Ramos (cell line): ENCODE data around the gene ZNF880.
"Not testable (repeated sequence)": the region's sequence is repeated elsewhere in the genome, so short reads cannot be mapped to it uniquely, and the experiment has no call there.

Experiments used
- in situ Hi-C: fragments of 300-500 bp; cut with MboI; formaldehyde crosslinking; loops from one replicate; pipeline ENCODE4 v1.14.3; 2022; ENCODE audit warnings: low sequenced_read_pairs; ENCODE audit not compliant: unreplicated experiment

The ZNF880 gene

GRCh38 chr19:52369559-52370340 is at the start of gene ZNF880:
ZNF880 (plus strand) TSS chr19:52369923; CDS start chr19:52369966, 43 bp downstream.
- in situ Hi-C loops, result no loop called here

- in situ Hi-C loops, result no loop called here
These were observed 47.3 kb upstream of the ZNF880 start for GRCh38 chr19:52322429-52322828.

- in situ Hi-C loops, result no loop called here
These were observed 38.0 kb upstream of the ZNF880 start for GRCh38 chr19:52331757-52332156.

GRCh38 chr19:52335768-52336116 is 34.0 kb upstream of the ZNF880 start:
- in situ Hi-C loops, result no loop called here

GRCh38 chr19:52336117-52336790 is 33.5 kb upstream of the ZNF880 start, which contains the start of gene ZNF610:
ZNF610 (plus strand) TSS chr19:52336243; CDS start chr19:52349173, 12,930 bp downstream.
- in situ Hi-C loops, result no loop called here

GRCh38 chr19:52336791-52337381 is 32.8 kb upstream of the ZNF880 start:
- in situ Hi-C loops, result no loop called here

- in situ Hi-C loops, result not testable (repeated sequence)
These were observed 30.7 kb upstream of the ZNF880 start for GRCh38 chr19:52339022-52339421.

- in situ Hi-C loops, result no loop called here
These were observed 26.2 kb upstream of the ZNF880 start for GRCh38 chr19:52343548-52343947.

GRCh38 chr19:52345162-52345561 is 24.6 kb upstream of the ZNF880 start:
- in situ Hi-C loops, result no loop called here

- in situ Hi-C loops, result no loop called here
These were observed 18.2 kb upstream of the ZNF880 start for GRCh38 chr19:52351512-52351911.

- in situ Hi-C loops, result no loop called here
These were observed 3.3 kb upstream of the ZNF880 start for GRCh38 chr19:52366414-52366824.

- in situ Hi-C loops, result no loop called here
These were observed 603 bp downstream of the ZNF880 start for GRCh38 chr19:52370341-52370710.

GRCh38 chr19:52391135-52391534 is 21.4 kb downstream of the ZNF880 start:
- in situ Hi-C loops, result no loop called here

GRCh38 chr19:52397310-52398080 is 27.8 kb downstream of the ZNF880 start, which contains the start of gene ZNF528:
ZNF528 (plus strand) TSS chr19:52397849; CDS start chr19:52402014, 4,165 bp downstream.
- in situ Hi-C loops, result no loop called here

GRCh38 chr19:52398081-52398441 is 28.3 kb downstream of the ZNF880 start:
- in situ Hi-C loops, result no loop called here

GRCh38 chr19:52410276-52410675 is 40.6 kb downstream of the ZNF880 start:
- in situ Hi-C loops, result no loop called here

GRCh38 chr19:52415711-52416110 is 46.0 kb downstream of the ZNF880 start:
- in situ Hi-C loops, result no loop called here

GRCh38 chr19:52428937-52429336 is 59.2 kb downstream of the ZNF880 start, which contains the start of gene ZNF534:
ZNF534 (plus strand) TSS chr19:52429148; CDS start chr19:52431475, 2,327 bp downstream.
- in situ Hi-C loops, result no loop called here
